Endodermal cell (in vitro differentiated cells): ENCODE data around the gene SOX1. TPM values are rescaled to one million over a fixed set of nuclear protein-coding genes. Genes with fewer than 3 reads are reported as not detected.

ENCODE experiments used
- DNase-seq: peaks from one replicate; pipeline ENCODE4 v3.0.0-alpha.2; 2017
- H3K27ac ChIP-seq: 2 replicates; pipeline ENCODE4 v1.5.1; 2013; ENCODE audit warnings: mild to moderate bottlenecking, low read depth, low read length, moderate library complexity
- H3K27me3 ChIP-seq: 2 replicates; pipeline ENCODE4 v1.6.1; 2013; ENCODE audit warnings: mild to moderate bottlenecking, low read length, moderate library complexity; ENCODE audit not compliant: insufficient read depth, control insufficient read depth, poor library complexity, severe bottlenecking
- H3K36me3 ChIP-seq: 2 replicates; pipeline ENCODE4 v1.7.0; 2013; ENCODE audit warnings: mild to moderate bottlenecking, low read length, moderate library complexity; ENCODE audit not compliant: control insufficient read depth, insufficient read depth
- H3K4me1 ChIP-seq: one replicate; pipeline ENCODE4 v1.7.0; 2013; ENCODE audit warnings: low read length; ENCODE audit not compliant: control insufficient read depth, insufficient read depth
- H3K4me3 ChIP-seq: 2 replicates; pipeline ENCODE4 v1.5.1; 2013; ENCODE audit warnings: mild to moderate bottlenecking, low read length, moderate library complexity
- H3K9ac ChIP-seq: 2 replicates; pipeline ENCODE4 v1.6.1; 2013; ENCODE audit warnings: mild to moderate bottlenecking, low read length, moderate library complexity; ENCODE audit not compliant: poor library complexity, severe bottlenecking; ENCODE audit errors: extremely low read depth
- H3K9me3 ChIP-seq: 2 replicates; pipeline ENCODE4 v1.6.1; 2013; ENCODE audit warnings: mild to moderate bottlenecking, low read length, moderate library complexity; ENCODE audit not compliant: control insufficient read depth
- H3K27ac Mint-ChIP-seq: 2 replicates; pipeline ENCODE4 v1.8.0; 2020; ENCODE audit warnings: mixed read lengths
- H3K27me3 Mint-ChIP-seq: 2 replicates; pipeline ENCODE4 v1.8.0; 2021; ENCODE audit warnings: mild to moderate bottlenecking, mixed read lengths; ENCODE audit not compliant: insufficient read depth
- H3K36me3 Mint-ChIP-seq: 2 replicates; pipeline ENCODE4 v1.8.0; 2020; ENCODE audit warnings: low read depth, mixed read lengths
- H3K4me1 Mint-ChIP-seq: 2 replicates; pipeline ENCODE4 v1.8.0; 2020; ENCODE audit warnings: mixed read lengths
- H3K4me3 Mint-ChIP-seq: 2 replicates; pipeline ENCODE4 v1.8.0; 2020; ENCODE audit warnings: mild to moderate bottlenecking, moderate library complexity, mixed read lengths
- H3K9me3 Mint-ChIP-seq: 2 replicates; pipeline ENCODE4 v1.8.0; 2020; ENCODE audit warnings: mild to moderate bottlenecking, mixed read lengths
- CTCF ChIP-seq: fragments of 200-600 bp; sonication (generic); conservative IDR thresholded peaks from 2 replicates; pipeline ENCODE4 v1.5.0; 2021; ENCODE audit warnings: antibody characterized with exemption, mild to moderate bottlenecking
- WGBS, 2 experiments: methylation state at CpG; one replicate each; pipeline versions ENCODE4 v1.1.5 to v1.1.7; 2013; ENCODE audit warnings: missing lambda C conversion rate in 2 of 2, mixed read lengths in 1 of 2; ENCODE audit not compliant: insufficient coverage in 1 of 2, insufficient read length in 1 of 2; 5-methylcytosine and 5-hydroxymethylcytosine counted together
- total RNA-seq, 2 donors: library from RNA; stranded (reverse); fragmentation: NEBNext Ultra II Directional in 1 of 2; extraction: Animal tissue kit (Norgen Biotek cat#: 25700) in 1 of 2; gene quantifications; 2 replicates in 1 of 2; 3 replicates in 1 of 2; pipeline ENCODE4 v1.2.1, GENCODE V29; 2021

SOX1 gene
- total RNA-seq, 2 donors from 2014 or later: not detected

GRCh38 chr13:112056284-112056727 lies 10.6 kb upstream of the SOX1 start:
- H3K27me3 Mint-ChIP-seq: peaks cover 100% of the 10 kb centered on the region
- H3K4me3 ChIP-seq: no peak overlapping the region
- no peaks in the 10 kb centered on the region for H3K4me1 ChIP-seq
- peaks cover 11% of the 10 kb centered on the region for H3K4me1 Mint-ChIP-seq
- H3K27ac Mint-ChIP-seq: no peak overlapping the region
- no peaks in the 10 kb centered on the region for H3K9me3 ChIP-seq
- H3K4me3 Mint-ChIP-seq: peak overlapping the region; percentile 39
- no peak overlapping the region for H3K9ac ChIP-seq
- peaks cover 100% of the 10 kb centered on the region for H3K27me3 ChIP-seq
- no peak for TF ChIP-seq CTCF
- DNase-seq: peak; percentile 81
- 0 to 2% methylated on average over 10 to 32 of the region's 32 CpGs for WGBS, 2 experiments
- H3K36me3 ChIP-seq: no peaks in the 10 kb centered on the region
- H3K9me3 Mint-ChIP-seq: no peaks in the 10 kb centered on the region
- no peak overlapping the region for H3K27ac ChIP-seq
- H3K36me3 Mint-ChIP-seq: no peaks in the 10 kb centered on the region

GRCh38 chr13:112056739-112057438 lies 10.1 kb upstream of the SOX1 start:
- H3K4me1 Mint-ChIP-seq: peaks cover 11% of the 10 kb centered on the region

GRCh38 chr13:112057439-112057735 lies 9.6 kb upstream of the SOX1 start:
- H3K27me3 ChIP-seq: peaks cover 100% of the 10 kb centered on the region
- Mint-ChIP-seq H3K9me3 (no peaks in the 10 kb centered on the region), H3K4me3 (peak overlapping the region; percentile 39), H3K4me1 (peaks cover 11% of the 10 kb centered on the region), H3K27me3 (peaks cover 100% of the 10 kb centered on the region), H3K36me3 (no peaks in the 10 kb centered on the region), H3K27ac (no peak overlapping the region)
- H3K4me3 ChIP-seq: no peak overlapping the region
- no peaks in the 10 kb centered on the region for H3K36me3 ChIP-seq
- no peak for DNase-seq
- WGBS, 2 experiments: 0 to 2% methylated on average over 9 to 25 of the region's 25 CpGs
- no peak overlapping the region for H3K9ac ChIP-seq
- no peaks in the 10 kb centered on the region for H3K4me1 ChIP-seq
- no peaks in the 10 kb centered on the region for H3K9me3 ChIP-seq
- no peak overlapping the region for H3K27ac ChIP-seq
- no peak for TF ChIP-seq CTCF

More at GRCh38 chr13:112056739-112057438, 10.1 kb upstream of the SOX1 start:
- H3K4me3 Mint-ChIP-seq: peak overlapping the region; percentile 39
- WGBS, 2 experiments: 0 to 1% methylated on average over 27 to 70 of the region's 72 CpGs
- Histone ChIP-seq H3K27me3 (peaks cover 100% of the 10 kb centered on the region), H3K4me1 (no peaks in the 10 kb centered on the region), H3K9me3 (no peaks in the 10 kb centered on the region), H3K36me3 (no peaks in the 10 kb centered on the region), H3K27ac (no peak overlapping the region), H3K9ac (no peak overlapping the region), H3K4me3 (no peak overlapping the region)
- peak; percentile 69 for DNase-seq
- H3K36me3 Mint-ChIP-seq: no peaks in the 10 kb centered on the region
- no peaks in the 10 kb centered on the region for H3K9me3 Mint-ChIP-seq
- peaks cover 100% of the 10 kb centered on the region for H3K27me3 Mint-ChIP-seq
- no peak for TF ChIP-seq CTCF
- H3K27ac Mint-ChIP-seq: no peak overlapping the region
